Activated naive CD4-positive, alpha-beta T cell treated with anti-CD3 and anti-CD28 coated beads, Interleukin-2, amount 50 U/mL, for 72 hours (primary cell): Measurements from ENCODE around the gene MAPKBP1. TPM values are rescaled to one million over a fixed set of nuclear protein-coding genes. Genes with fewer than 3 reads are reported as not detected.
"Not testable (repeated sequence)": the region's sequence is repeated elsewhere in the genome, so short reads cannot be mapped to it uniquely, and the experiment has no call there.

Experiments used
- ATAC-seq, 2 donors: fragments of 150-1000 bp; cut with Tn5 transposase; 2 replicates each; pipeline ENCODE4 v1.10.0; 2021; ENCODE audit warnings: mild to moderate bottlenecking in 2 of 2, moderate library complexity in 2 of 2
- DNase-seq, 2 donors: peaks; one replicate each; pipeline ENCODE4 v3.0.0; 2021 to 2022; ENCODE audit warnings: low spot score in 2 of 2
- H3K27ac Mint-ChIP-seq, 2 donors: one replicate each; pipeline ENCODE4 v1.8.0; 2022; ENCODE audit warnings: mild to moderate bottlenecking in 2 of 2, mixed read lengths in 2 of 2
- H3K36me3 Mint-ChIP-seq, 2 donors: one replicate each; pipeline ENCODE4 v1.8.0; 2022; ENCODE audit warnings: mixed read lengths in 2 of 2
- H3K9me3 Mint-ChIP-seq, 2 donors: one replicate each; pipeline ENCODE4 v1.8.0; 2022; ENCODE audit warnings: mixed read lengths in 2 of 2
- total RNA-seq, 2 donors: library from RNA; stranded (reverse); gene quantifications; one replicate each; pipeline ENCODE4 v1.2.3, GENCODE V29; 2022

MAPKBP1 gene, protein sequence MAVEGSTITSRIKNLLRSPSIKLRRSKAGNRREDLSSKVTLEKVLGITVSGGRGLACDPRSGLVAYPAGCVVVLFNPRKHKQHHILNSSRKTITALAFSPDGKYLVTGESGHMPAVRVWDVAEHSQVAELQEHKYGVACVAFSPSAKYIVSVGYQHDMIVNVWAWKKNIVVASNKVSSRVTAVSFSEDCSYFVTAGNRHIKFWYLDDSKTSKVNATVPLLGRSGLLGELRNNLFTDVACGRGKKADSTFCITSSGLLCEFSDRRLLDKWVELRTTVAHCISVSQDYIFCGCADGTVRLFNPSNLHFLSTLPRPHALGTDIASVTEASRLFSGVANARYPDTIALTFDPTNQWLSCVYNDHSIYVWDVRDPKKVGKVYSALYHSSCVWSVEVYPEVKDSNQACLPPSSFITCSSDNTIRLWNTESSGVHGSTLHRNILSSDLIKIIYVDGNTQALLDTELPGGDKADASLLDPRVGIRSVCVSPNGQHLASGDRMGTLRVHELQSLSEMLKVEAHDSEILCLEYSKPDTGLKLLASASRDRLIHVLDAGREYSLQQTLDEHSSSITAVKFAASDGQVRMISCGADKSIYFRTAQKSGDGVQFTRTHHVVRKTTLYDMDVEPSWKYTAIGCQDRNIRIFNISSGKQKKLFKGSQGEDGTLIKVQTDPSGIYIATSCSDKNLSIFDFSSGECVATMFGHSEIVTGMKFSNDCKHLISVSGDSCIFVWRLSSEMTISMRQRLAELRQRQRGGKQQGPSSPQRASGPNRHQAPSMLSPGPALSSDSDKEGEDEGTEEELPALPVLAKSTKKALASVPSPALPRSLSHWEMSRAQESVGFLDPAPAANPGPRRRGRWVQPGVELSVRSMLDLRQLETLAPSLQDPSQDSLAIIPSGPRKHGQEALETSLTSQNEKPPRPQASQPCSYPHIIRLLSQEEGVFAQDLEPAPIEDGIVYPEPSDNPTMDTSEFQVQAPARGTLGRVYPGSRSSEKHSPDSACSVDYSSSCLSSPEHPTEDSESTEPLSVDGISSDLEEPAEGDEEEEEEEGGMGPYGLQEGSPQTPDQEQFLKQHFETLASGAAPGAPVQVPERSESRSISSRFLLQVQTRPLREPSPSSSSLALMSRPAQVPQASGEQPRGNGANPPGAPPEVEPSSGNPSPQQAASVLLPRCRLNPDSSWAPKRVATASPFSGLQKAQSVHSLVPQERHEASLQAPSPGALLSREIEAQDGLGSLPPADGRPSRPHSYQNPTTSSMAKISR (N-terminal part only)
- 10 to 100 TPM; 31.0 to 31.3 TPM for total RNA-seq

DNA sequence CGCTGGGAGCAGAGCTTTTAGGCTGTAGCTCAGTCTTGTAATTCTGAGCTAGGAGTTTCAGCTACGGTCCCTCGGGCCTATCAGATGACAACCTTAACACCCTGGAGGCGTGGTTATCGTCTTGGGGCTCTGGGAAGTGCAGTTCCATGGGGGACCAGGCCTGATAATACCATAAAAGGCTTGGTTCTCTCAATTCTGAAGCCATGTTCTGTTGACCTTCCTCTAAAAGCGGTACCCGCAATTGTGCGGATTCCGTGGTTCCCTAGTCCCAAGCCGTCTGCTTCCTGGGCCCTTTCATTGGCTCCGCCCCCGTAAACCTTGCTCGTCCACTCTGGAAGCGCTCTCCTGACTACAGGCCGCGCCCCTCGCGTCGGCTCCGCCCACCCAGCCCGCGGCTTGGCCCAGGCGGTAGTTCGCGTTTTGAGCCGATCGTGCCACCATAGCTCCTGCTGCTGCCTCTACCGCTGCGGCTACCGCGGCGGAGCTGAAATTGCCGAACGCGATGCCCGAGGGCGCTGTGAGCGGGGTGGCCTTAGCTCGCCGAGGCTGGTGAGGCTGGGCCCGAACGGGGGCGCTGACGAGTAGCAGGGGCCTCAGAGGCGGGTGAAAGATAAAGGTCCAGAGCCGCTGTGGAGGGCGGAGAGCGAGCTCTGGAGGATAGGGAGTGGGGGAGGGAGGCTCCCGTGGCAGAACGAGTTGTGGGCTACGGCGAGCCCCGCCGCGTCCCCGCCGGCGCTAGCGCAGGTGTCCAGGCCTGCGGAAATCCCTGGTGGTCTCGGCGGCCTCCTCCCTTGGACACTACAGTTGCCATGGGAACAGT, at the start of gene MAPKBP1:
MAPKBP1 (plus strand) TSS at position 423 of the 820 bp plus-strand sequence. CDS start 792 bp downstream, outside the sequence.
- ATAC-seq, result peak; percentile 90
- H3K9me3 Mint-ChIP-seq, result no peaks in the 10 kb centered on the region
- H3K36me3 Mint-ChIP-seq, result no peaks in the 10 kb centered on the region
- DNase-seq, result peak; percentile 98
- H3K27ac Mint-ChIP-seq, result peak within 1 kb of the TSS; percentile 87 to 95

- no peaks in the 10 kb centered on the region for H3K9me3 Mint-ChIP-seq
- no peaks in the 10 kb centered on the region for H3K36me3 Mint-ChIP-seq
- ATAC-seq, result no peak
- DNase-seq, result no peak
- H3K27ac Mint-ChIP-seq, result no peak overlapping the region
These were observed 47.1 kb upstream of the MAPKBP1 start for GRCh38 chr15:41727143-41727542.

GRCh38 chr15:41728061-41728460, 46.2 kb upstream of the MAPKBP1 start:
- H3K27ac Mint-ChIP-seq, H3K9me3 Mint-ChIP-seq, DNase-seq, ATAC-seq, H3K36me3 Mint-ChIP-seq: not testable (repeated sequence)

DNA sequence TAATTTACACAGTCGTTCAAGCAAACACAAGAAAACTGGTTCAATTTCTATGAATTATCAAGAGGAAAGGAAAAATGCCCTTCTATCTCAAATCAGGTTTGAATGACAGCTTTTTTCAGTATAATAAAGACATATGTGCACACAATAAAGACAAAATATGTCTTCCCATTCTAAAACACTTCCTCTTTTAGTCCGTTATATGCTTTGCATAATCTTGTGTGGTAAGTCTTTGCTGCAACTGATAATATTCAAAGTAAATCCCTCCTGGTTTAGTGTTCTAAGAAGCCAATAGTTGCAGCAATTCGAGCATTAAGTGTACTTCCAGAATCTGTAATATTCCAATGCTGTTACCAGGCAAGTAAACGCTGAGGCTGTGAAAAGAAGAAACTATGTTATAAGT, 43.7 kb upstream of the MAPKBP1 start:
- Mint-ChIP-seq H3K9me3 (no peaks in the 10 kb centered on the region), H3K27ac (no peak overlapping the region), H3K36me3 (no peaks in the 10 kb centered on the region)
- DNase-seq (no peak), ATAC-seq (no peak)

DNA sequence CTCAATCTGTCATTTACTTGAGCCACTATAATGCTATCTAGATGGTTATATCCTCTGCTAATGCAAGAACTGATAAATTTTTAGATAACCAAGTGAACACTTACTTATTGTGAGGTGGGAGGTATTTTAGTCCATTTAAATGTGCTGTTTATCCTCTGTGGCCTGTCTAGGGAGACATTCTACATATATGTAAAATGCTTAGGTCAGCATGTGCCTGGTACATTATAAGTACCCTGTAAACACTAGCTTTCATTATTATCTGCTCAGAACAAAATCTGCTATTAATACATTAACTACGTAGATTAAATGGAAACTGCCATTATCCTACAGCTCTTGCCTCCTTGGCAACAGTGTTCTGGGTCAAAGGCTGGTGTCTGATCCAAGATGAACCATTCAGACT, 41.8 kb upstream of the MAPKBP1 start:
- Mint-ChIP-seq H3K27ac (no peak overlapping the region), H3K36me3 (peaks cover 0 to 4% of the 10 kb centered on the region in 2 donors), H3K9me3 (no peaks in the 10 kb centered on the region)
- ATAC-seq (no peak), DNase-seq (no peak)

DNA sequence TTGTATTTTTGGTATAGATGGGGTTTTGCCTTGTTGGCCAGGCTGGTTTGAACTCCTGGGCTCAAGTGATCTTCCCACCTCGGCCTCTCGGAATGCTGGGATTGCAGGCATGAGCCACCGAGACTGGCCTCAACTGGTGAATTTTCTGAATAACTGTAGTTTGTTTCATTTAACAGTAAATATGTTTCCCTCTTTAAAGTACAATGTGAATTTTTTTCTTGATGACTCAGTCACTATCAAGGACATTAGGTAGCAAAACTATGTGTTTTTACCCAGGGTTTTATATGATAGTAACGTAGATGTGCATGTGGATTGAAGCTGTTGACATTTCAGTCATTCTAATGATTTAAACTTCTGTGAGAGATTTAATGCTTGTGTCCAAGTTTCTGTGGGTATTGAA, 40.2 kb upstream of the MAPKBP1 start:
- Mint-ChIP-seq H3K27ac (no peak overlapping the region), H3K36me3 (peaks cover 0 to 4% of the 10 kb centered on the region in 2 donors), H3K9me3 (no peaks in the 10 kb centered on the region)
- DNase-seq (no peak), ATAC-seq (no peak)

- Mint-ChIP-seq H3K9me3 (no peaks in the 10 kb centered on the region), H3K36me3 (peaks cover 0 to 4% of the 10 kb centered on the region in 2 donors), H3K27ac (no peak overlapping the region)
- DNase-seq (no peak), ATAC-seq (no peak)
These were observed 39.2 kb upstream of the MAPKBP1 start for GRCh38 chr15:41735046-41735445.

- not testable (repeated sequence) for H3K9me3 Mint-ChIP-seq, DNase-seq, ATAC-seq, H3K27ac Mint-ChIP-seq, H3K36me3 Mint-ChIP-seq
These were observed 38.8 kb upstream of the MAPKBP1 start for GRCh38 chr15:41735492-41735891.

GRCh38 chr15:41746802-41747201, 27.5 kb upstream of the MAPKBP1 start:
- Mint-ChIP-seq H3K36me3 (peaks cover 0 to 10% of the 10 kb centered on the region in 2 donors), H3K9me3 (no peaks in the 10 kb centered on the region), H3K27ac (no peak overlapping the region)
- DNase-seq, result no peak
- no peak for ATAC-seq

GRCh38 chr15:41756198-41756597, 18.1 kb upstream of the MAPKBP1 start:
- Mint-ChIP-seq H3K9me3 (no peaks in the 10 kb centered on the region), H3K27ac (no peak overlapping the region), H3K36me3 (no peaks in the 10 kb centered on the region)
- DNase-seq (no peak), ATAC-seq (no peak)

GRCh38 chr15:41772720-41773331, 1.5 kb upstream of the MAPKBP1 start:
- no peaks in the 10 kb centered on the region for H3K36me3 Mint-ChIP-seq
- ATAC-seq (peak in 1 of 2 donors; percentile 6), DNase-seq (peak in 1 of 2 donors; percentile 44)
- no peaks in the 10 kb centered on the region for H3K9me3 Mint-ChIP-seq
- peak overlapping the region; percentile 37 to 87 for H3K27ac Mint-ChIP-seq

- no peaks in the 10 kb centered on the region for H3K36me3 Mint-ChIP-seq
These were observed 954 bp upstream of the MAPKBP1 start for GRCh38 chr15:41773332-41773728.

GRCh38 chr15:41773729-41774061, 589 bp upstream of the MAPKBP1 start:
- no peaks in the 10 kb centered on the region for H3K36me3 Mint-ChIP-seq
- ATAC-seq (no peak), DNase-seq (no peak)
- no peaks in the 10 kb centered on the region for H3K9me3 Mint-ChIP-seq
- H3K27ac Mint-ChIP-seq, result peak overlapping the region; percentile 45 to 87

More at GRCh38 chr15:41773332-41773728, 954 bp upstream of the MAPKBP1 start:
- peak overlapping the region; percentile 45 to 87 for H3K27ac Mint-ChIP-seq
- no peaks in the 10 kb centered on the region for H3K9me3 Mint-ChIP-seq
- ATAC-seq, result no peak
- no peak for DNase-seq

DNA sequence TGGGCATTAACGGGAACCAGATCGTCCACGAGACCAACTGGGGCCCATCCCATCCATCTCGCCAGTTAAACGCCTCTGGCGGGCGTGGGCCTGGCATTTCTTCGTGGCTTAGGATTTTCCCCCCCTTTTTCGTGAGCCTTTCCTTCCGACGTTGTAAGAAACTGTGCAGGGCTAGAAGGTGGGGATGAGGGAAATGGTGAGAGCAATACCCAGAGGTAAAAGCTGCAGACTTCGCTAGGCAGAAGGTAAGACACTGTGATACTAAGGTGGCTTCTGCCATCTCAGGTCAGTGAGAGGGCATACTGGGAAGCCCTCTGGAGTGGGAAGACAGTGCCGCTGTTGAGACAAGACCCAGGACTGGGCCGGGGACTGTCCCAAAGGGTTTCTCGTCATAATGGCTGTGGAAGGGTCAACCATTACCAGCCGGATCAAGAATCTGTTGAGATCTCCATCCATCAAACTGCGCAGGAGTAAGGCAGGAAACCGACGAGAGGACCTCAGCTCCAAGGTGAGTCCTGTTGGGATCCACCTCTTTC, 666 bp downstream of the MAPKBP1 start:
- ATAC-seq, result no peak
- no peaks in the 10 kb centered on the region for H3K9me3 Mint-ChIP-seq
- peak in 1 of 2 donors; percentile 15 for DNase-seq
- peak overlapping the region; percentile 87 to 95 for H3K27ac Mint-ChIP-seq
- H3K36me3 Mint-ChIP-seq, result no peaks in the 10 kb centered on the region

DNA sequence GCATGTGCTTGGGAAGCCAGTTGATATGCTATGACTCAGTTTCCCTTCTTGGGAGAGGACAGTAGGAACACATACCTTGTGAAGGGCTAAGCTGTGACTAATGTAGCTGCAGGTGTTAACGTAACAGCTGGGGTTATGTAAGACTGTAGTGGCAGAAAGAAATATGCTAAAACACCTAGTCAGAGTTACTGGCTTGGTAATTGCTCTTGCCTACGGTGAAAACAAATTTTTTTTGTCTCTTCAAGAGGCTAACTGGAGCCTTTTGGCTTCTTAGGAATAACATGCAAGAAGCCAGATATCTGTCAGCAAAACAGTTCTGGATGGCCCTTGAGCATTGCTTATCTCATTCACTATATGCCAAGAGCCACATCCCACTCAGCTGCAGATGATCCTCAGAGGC, 1.4 kb downstream of the MAPKBP1 start:
- Mint-ChIP-seq H3K36me3 (no peaks in the 10 kb centered on the region), H3K27ac (peak overlapping the region; percentile 87 to 95), H3K9me3 (no peaks in the 10 kb centered on the region)
- ATAC-seq (no peak), DNase-seq (no peak)
